NT2/D1 (cell line): ENCODE results near the gene EFTUD2.

Source experiments
- SUZ12 ChIP-seq: IDR thresholded peaks from 2 replicates; pipeline ENCODE4 v1.6.1; 2011; ENCODE audit not compliant: insufficient read length, insufficient read depth; ENCODE audit errors: extremely low read depth
- YY1 ChIP-seq: IDR thresholded peaks from 2 replicates; pipeline ENCODE4 v1.6.1; 2011; ENCODE audit not compliant: insufficient read length, insufficient read depth
- ZNF274 ChIP-seq: IDR thresholded peaks from 2 replicates; pipeline ENCODE4 v1.6.1; 2011; ENCODE audit warnings: mild to moderate bottlenecking, low read depth, low read length

GRCh38 chr17:44887971-44888954, 11.0 kb downstream of the EFTUD2 start:
- TF ChIP-seq YY1 (no peak), SUZ12 (no peak), ZNF274 (no peak)
